ENCODE results near the gene LSM14B.

DNA sequence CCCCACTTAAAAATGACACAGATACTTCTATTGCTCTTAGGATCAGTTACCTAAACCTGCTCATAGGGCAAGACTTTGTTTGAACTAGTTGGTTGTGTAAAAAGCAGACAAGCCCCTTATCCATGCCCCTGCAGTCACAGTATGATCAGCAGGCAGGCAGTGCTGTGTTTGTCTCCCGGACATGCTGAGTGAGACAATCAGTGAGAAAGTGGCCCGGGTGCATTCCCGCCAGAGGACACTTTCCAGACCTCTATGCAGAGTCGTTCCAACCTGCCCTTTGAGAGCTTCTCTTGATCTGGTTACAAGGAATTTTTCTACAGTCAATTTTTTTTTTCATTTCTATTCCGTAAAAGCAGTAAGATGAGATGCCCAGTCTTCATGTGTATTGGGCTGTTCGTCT, 6.2 kb downstream of the LSM14B start:
- TF ChIP-seq SMAD4 (CRISPR knock-in tag; IDR thresholded peaks at IDR 0.05) (no peak), ZBTB21 (CRISPR knock-in tag; IDR thresholded peaks at IDR 0.05; ENCODE audit: borderline replicate concordance) (no peak), MAX (CRISPR knock-in tag; IDR thresholded peaks at IDR 0.05) (no peak), NR2C2 (CRISPR knock-in tag; IDR thresholded peaks at IDR 0.05) (no peak)
- TF ChIP-seq, protein P1, sequence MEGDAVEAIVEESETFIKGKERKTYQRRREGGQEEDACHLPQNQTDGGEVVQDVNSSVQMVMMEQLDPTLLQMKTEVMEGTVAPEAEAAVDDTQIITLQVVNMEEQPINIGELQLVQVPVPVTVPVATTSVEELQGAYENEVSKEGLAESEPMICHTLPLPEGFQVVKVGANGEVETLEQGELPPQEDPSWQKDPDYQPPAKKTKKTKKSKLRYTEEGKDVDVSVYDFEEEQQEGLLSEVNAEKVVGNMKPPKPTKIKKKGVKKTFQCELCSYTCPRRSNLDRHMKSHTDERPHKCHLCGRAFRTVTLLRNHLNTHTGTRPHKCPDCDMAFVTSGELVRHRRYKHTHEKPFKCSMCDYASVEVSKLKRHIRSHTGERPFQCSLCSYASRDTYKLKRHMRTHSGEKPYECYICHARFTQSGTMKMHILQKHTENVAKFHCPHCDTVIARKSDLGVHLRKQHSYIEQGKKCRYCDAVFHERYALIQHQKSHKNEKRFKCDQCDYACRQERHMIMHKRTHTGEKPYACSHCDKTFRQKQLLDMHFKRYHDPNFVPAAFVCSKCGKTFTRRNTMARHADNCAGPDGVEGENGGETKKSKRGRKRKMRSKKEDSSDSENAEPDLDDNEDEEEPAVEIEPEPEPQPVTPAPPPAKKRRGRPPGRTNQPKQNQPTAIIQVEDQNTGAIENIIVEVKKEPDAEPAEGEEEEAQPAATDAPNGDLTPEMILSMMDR (IDR thresholded peaks at IDR 0.05): no peak
